H9 (cell line): ENCODE measurements around the gene GNL3L. TPM values are rescaled to one million over a fixed set of nuclear protein-coding genes. Genes with fewer than 3 reads are reported as not detected.

Experiments
- DNase-seq: peaks from one replicate; pipeline ENCODE4 v3.0.0-alpha.2; 2017
- H2AFZ ChIP-seq: one replicate; pipeline ENCODE4 v1.6.1; 2013; ENCODE audit warnings: mild to moderate bottlenecking, low read length, control low read depth, moderate library complexity
- H2AK5ac ChIP-seq: 2 replicates; pipeline ENCODE4 v1.6.1; 2013; ENCODE audit warnings: low read length, control low read depth, mixed read lengths; ENCODE audit not compliant: insufficient read length
- H2BK120ac ChIP-seq: one replicate; pipeline ENCODE4 v1.6.1; 2013; ENCODE audit warnings: low read depth, mild to moderate bottlenecking, low read length, control low read depth, inconsistent platforms; ENCODE audit not compliant: poor library complexity, severe bottlenecking
- H2BK12ac ChIP-seq: 2 replicates; pipeline ENCODE4 v1.6.1; 2013; ENCODE audit warnings: low read length, control low read depth, mixed read lengths, low read depth; ENCODE audit not compliant: insufficient read length
- H2BK15ac ChIP-seq: 2 replicates; pipeline ENCODE4 v1.6.1; 2013; ENCODE audit warnings: low read depth, low read length, control low read depth
- H2BK20ac ChIP-seq: one replicate; pipeline ENCODE4 v1.6.1; 2013; ENCODE audit warnings: low read depth, mild to moderate bottlenecking, low read length, control low read depth, inconsistent platforms; ENCODE audit not compliant: poor library complexity, severe bottlenecking
- H2BK5ac ChIP-seq: 2 replicates; pipeline ENCODE4 v1.6.1; 2013; ENCODE audit warnings: low read length, control low read depth, mixed read lengths; ENCODE audit not compliant: insufficient read length
- H3K14ac ChIP-seq: 2 replicates; pipeline ENCODE4 v1.6.1; 2013; ENCODE audit warnings: low read length, control low read depth; ENCODE audit not compliant: insufficient read depth
- H3K18ac ChIP-seq: 2 replicates; pipeline ENCODE4 v1.6.1; 2013; ENCODE audit warnings: low read depth, mild to moderate bottlenecking, mixed read lengths, low read length, control low read depth; ENCODE audit not compliant: insufficient read length
- H3K23ac ChIP-seq: 2 replicates; pipeline ENCODE4 v1.6.1; 2013; ENCODE audit warnings: low read length, control low read depth, mixed read lengths, low read depth; ENCODE audit not compliant: insufficient read length
- H3K23me2 ChIP-seq: 2 replicates; pipeline ENCODE4 v1.6.1; 2013; ENCODE audit warnings: low read depth, mild to moderate bottlenecking, mixed read lengths, low read length, control low read depth; ENCODE audit not compliant: insufficient read length, poor library complexity, severe bottlenecking
- H3K27ac ChIP-seq: 2 replicates; pipeline ENCODE4 v1.5.1; 2013; ENCODE audit warnings: low read length, control low read depth, mixed read lengths, low read depth; ENCODE audit not compliant: insufficient read length
- H3K27me3 ChIP-seq: 2 replicates; pipeline ENCODE4 v1.6.1; 2013; ENCODE audit warnings: low read length, control low read depth, inconsistent platforms; ENCODE audit not compliant: insufficient read depth
- H3K4ac ChIP-seq: 2 replicates; pipeline ENCODE4 v1.6.1; 2013; ENCODE audit warnings: low read depth, mild to moderate bottlenecking, control low read depth, inconsistent platforms, low read length, moderate library complexity
- H3K4me1 ChIP-seq: 2 replicates; pipeline ENCODE4 v1.6.1; 2013; ENCODE audit warnings: low read length, control low read depth, inconsistent platforms; ENCODE audit not compliant: insufficient read depth
- H3K4me2 ChIP-seq: 2 replicates; pipeline ENCODE4 v1.6.1; 2013; ENCODE audit warnings: low read length, control low read depth, mixed read lengths; ENCODE audit not compliant: insufficient read length, insufficient read depth
- H3K56ac ChIP-seq: 2 replicates; pipeline ENCODE4 v1.6.1; 2013; ENCODE audit warnings: low read depth, mild to moderate bottlenecking, mixed read lengths, low read length, control low read depth; ENCODE audit not compliant: insufficient read length
- H3K79me1 ChIP-seq: 2 replicates; pipeline ENCODE4 v1.6.1; 2013; ENCODE audit warnings: low read depth, mild to moderate bottlenecking, moderate library complexity, low read length, control low read depth, inconsistent platforms; ENCODE audit not compliant: insufficient read depth, poor library complexity, severe bottlenecking
- H3K79me2 ChIP-seq: 2 replicates; pipeline ENCODE4 v1.6.1; 2013; ENCODE audit warnings: low read length, control low read depth, inconsistent platforms; ENCODE audit not compliant: insufficient read depth
- H3K9ac ChIP-seq: 2 replicates; pipeline ENCODE4 v1.6.1; 2013; ENCODE audit warnings: low read length, control low read depth, mixed read lengths; ENCODE audit not compliant: insufficient read length; ENCODE audit errors: extremely low read depth
- H3K9me3 ChIP-seq: one replicate; pipeline ENCODE4 v1.6.1; 2013; ENCODE audit warnings: low read depth, low read length, inconsistent platforms; ENCODE audit not compliant: control insufficient read depth
- H3T11ph ChIP-seq: one replicate; pipeline ENCODE4 v1.6.1; 2013; ENCODE audit warnings: mild to moderate bottlenecking, low read length, control low read depth, inconsistent platforms
- H4K20me1 ChIP-seq: one replicate; pipeline ENCODE4 v1.6.1; 2013; ENCODE audit not compliant: control insufficient read depth, insufficient read length, insufficient read depth
- H4K5ac ChIP-seq: 2 replicates; pipeline ENCODE4 v1.6.1; 2013; ENCODE audit warnings: low read depth, mild to moderate bottlenecking, mixed read lengths, low read length, control low read depth; ENCODE audit not compliant: insufficient read length
- H4K8ac ChIP-seq: replicated peaks from 2 replicates; pipeline ENCODE4 v1.6.1; 2013; ENCODE audit warnings: low read length, control low read depth, mixed read lengths, low read depth; ENCODE audit not compliant: insufficient read length
- H4K91ac ChIP-seq: 2 replicates; pipeline ENCODE4 v1.6.1; 2013; ENCODE audit warnings: low read depth, mild to moderate bottlenecking, moderate library complexity, mixed read lengths, low read length, control low read depth; ENCODE audit not compliant: insufficient read length
- H3K27ac Mint-ChIP-seq, 3 experiments: 2 replicates in 2 of 3; 3 replicates in 1 of 3; pipeline ENCODE4 v1.8.0; 2020 to 2021; ENCODE audit warnings: mixed read lengths in 3 of 3, mild to moderate bottlenecking in 1 of 3, moderate library complexity in 1 of 3
- H3K27me3 Mint-ChIP-seq: 2 replicates; pipeline ENCODE4 v1.8.0; 2021; ENCODE audit warnings: low read depth, mild to moderate bottlenecking, moderate library complexity, mixed read lengths
- H3K36me3 Mint-ChIP-seq, 3 experiments: 2 replicates in 2 of 3; 3 replicates in 1 of 3; pipeline ENCODE4 v1.8.0; 2020 to 2021; ENCODE audit warnings: low read depth in 3 of 3, mixed read lengths in 3 of 3; ENCODE audit not compliant: insufficient read depth in 1 of 3
- H3K4me1 Mint-ChIP-seq, 2 experiments: 2 replicates each; pipeline ENCODE4 v1.8.0; 2020; ENCODE audit warnings: mixed read lengths in 2 of 2
- H3K4me3 Mint-ChIP-seq, 2 experiments: 2 replicates in 1 of 2; 3 replicates in 1 of 2; pipeline ENCODE4 v1.8.0; 2020 to 2021; ENCODE audit warnings: mild to moderate bottlenecking in 2 of 2, mixed read lengths in 2 of 2, moderate library complexity in 1 of 2
- H3K9me3 Mint-ChIP-seq, 2 experiments: 2 replicates in 1 of 2; 3 replicates in 1 of 2; pipeline ENCODE4 v1.8.0; 2020; ENCODE audit warnings: mild to moderate bottlenecking in 2 of 2, mixed read lengths in 2 of 2, moderate library complexity in 1 of 2
- CTCF ChIP-seq: fragments of 200-600 bp; sonication (generic); conservative IDR thresholded peaks from 3 replicates; pipeline ENCODE4 v1.8.0; 2021; ENCODE audit warnings: antibody characterized with exemption, mild to moderate bottlenecking
- WGBS: extraction: QIAGEN DNeasy Blood & Tissue Kit; methylation state at CpG from one replicate; pipeline ENCODE4 v1.1.7; 2013; ENCODE audit warnings: missing lambda C conversion rate, low lambda C conversion rate, mixed read lengths; ENCODE audit not compliant: insufficient read length; ENCODE audit errors: extremely low coverage; 5-methylcytosine and 5-hydroxymethylcytosine counted together
- total RNA-seq: library from RNA; stranded (reverse); gene quantifications from 2 replicates; pipeline ENCODE4 v1.2.1, GENCODE V29; 2021

Gene GNL3L
- total RNA-seq, 1 experiment from 2014 or later, result 69.2 TPM

DNA sequence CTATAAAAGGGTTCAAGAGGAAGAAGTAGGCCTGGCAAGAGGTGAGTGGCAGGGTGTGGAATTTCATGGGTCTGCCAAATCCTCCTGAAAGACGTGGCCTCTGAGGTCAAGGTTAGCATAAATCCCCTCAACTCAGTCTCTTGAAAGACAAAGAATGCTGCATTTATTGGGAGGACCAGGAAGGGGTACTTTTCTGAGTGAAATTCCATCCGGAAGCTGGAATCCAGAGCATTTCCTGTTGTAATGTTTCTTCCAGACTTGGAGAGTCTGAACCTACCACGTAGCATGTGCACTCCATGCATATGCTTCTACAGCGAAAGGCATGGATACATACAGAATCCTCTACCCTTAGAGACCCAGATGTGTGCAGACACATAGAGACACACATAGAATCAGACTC lies 20.6 kb upstream of the GNL3L start:
- Histone ChIP-seq H3K9ac (no peak overlapping the region), H3K23me2 (no peaks in the 10 kb centered on the region), H3K23ac (no peak overlapping the region), H2BK120ac (no peak overlapping the region), H3K14ac (no peak overlapping the region), H3K56ac (no peak overlapping the region), H2BK5ac (no peak overlapping the region), H2BK20ac (no peak overlapping the region), H3K79me2 (no peaks in the 10 kb centered on the region), H3K4ac (no peak overlapping the region), H4K91ac (no peak overlapping the region), H2AFZ (no peak overlapping the region), H3K18ac (no peak overlapping the region), H3K4me1 (no peaks in the 10 kb centered on the region; the same call in 1 of the 2 replicates), H3K79me1 (no peaks in the 10 kb centered on the region), H3K27ac (peak overlapping the region; percentile 60), H4K20me1 (no peaks in the 10 kb centered on the region), H3K27me3 (no peaks in the 10 kb centered on the region), H4K5ac (no peak overlapping the region), H2BK15ac (no peak overlapping the region), H2BK12ac (no peak overlapping the region), H3K4me2 (no peak overlapping the region), H3T11ph (no peak overlapping the region), H3K9me3 (peaks cover 31% of the 10 kb centered on the region), H4K8ac (no peak overlapping the region), H2AK5ac (no peak overlapping the region)
- TF ChIP-seq CTCF, result no peak
- Mint-ChIP-seq H3K27me3 (peaks cover 3% of the 10 kb centered on the region; the same call in 1 of the 2 replicates), H3K4me1 (peaks cover 7% of the 10 kb centered on the region in 2 experiments; a peak in 3 of 4 replicates), H3K4me3 (no peak overlapping the region), H3K36me3 (peaks cover 5 to 10% (median 9%) of the 10 kb centered on the region in 3 experiments; a peak in 5 of 7 replicates), H3K9me3 (peaks cover 56 to 60% of the 10 kb centered on the region in 2 experiments), H3K27ac (peak overlapping the region in 1 of 3 experiments; percentile 68; a peak in 2 of 7 replicates)
- WGBS, result no CpG with 5 or more reads among the region's 4 CpGs
- DNase-seq, result no peak
